ENCODE results near the gene PIAS3.

Gene PIAS3

DNA sequence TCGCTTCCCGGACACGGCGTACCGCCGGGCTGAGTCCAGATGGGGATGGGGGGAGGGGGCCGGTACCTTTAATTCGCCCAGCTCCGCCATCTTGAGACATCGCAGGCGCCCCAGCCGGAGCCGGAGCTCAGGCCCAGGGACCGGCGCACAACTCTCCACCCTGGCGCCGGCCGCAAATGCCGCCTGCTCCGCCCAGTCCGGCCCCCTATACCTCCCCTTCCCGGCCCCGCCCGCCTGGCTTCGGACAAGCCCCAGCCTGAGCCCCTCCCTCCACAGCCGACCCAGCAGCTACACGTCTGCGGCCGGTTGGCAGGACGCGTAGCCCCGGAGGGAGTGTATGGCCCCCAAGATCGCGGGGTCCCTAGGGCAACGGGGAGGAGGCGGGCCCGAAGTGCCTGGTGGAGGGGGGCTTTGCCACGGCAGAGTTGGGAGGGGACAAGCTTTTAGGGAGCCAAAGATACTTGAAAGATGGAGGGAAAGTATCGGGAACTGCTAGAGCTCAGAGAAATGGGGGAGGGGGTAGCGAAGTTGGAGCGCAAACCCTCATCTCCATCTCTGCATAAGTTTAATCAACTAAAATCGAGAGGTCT, at the start of gene PIAS3:
Gene PIAS3 (minus strand): TSS at position 181 of the 590 bp plus-strand sequence. CDS start 91 bp downstream, at position 90.
- Mint-ChIP-seq H3K27ac (ENCODE audit: low read depth) (peak within 1 kb of the TSS; percentile 68), H3K4me3 (peak within 1 kb of the TSS; percentile 98), H3K36me3 (ENCODE audit: insufficient read depth) (peaks cover 12% of the 10 kb centered on the region), H3K4me1 (peaks cover 22% of the 10 kb centered on the region), H3K9me3 (no peaks in the 10 kb centered on the region), H3K27me3 (no peaks in the 10 kb centered on the region)
- peak; percentile 90 for ATAC-seq (replicated peaks; ENCODE audit: extremely low read depth, poor library complexity, severe bottlenecking)
- DNase-seq (ENCODE audit: low spot score in 2 of 2), result peak; percentile 60 to 61

- H3K4me3 Mint-ChIP-seq, result no peak overlapping the region
- H3K9me3 Mint-ChIP-seq, result no peaks in the 10 kb centered on the region
- ATAC-seq (replicated peaks; ENCODE audit: extremely low read depth, poor library complexity, severe bottlenecking) (no peak), DNase-seq (ENCODE audit: low spot score in 2 of 2) (no peak)
- no peaks in the 10 kb centered on the region for H3K27me3 Mint-ChIP-seq
- H3K36me3 Mint-ChIP-seq (ENCODE audit: insufficient read depth), result peaks cover 19% of the 10 kb centered on the region
- H3K27ac Mint-ChIP-seq (ENCODE audit: low read depth), result no peak overlapping the region
- peaks cover 5% of the 10 kb centered on the region for H3K4me1 Mint-ChIP-seq
Observed at GRCh38 chr1:145908653-145909052, 49.8 kb upstream of the PIAS3 start.

- H3K9me3 Mint-ChIP-seq, result no peaks in the 10 kb centered on the region
- peaks cover 5% of the 10 kb centered on the region for H3K4me1 Mint-ChIP-seq
- H3K4me3 Mint-ChIP-seq, result no peak overlapping the region
- H3K36me3 Mint-ChIP-seq (ENCODE audit: insufficient read depth), result peaks cover 7% of the 10 kb centered on the region
- no peak overlapping the region for H3K27ac Mint-ChIP-seq (ENCODE audit: low read depth)
- no peaks in the 10 kb centered on the region for H3K27me3 Mint-ChIP-seq
- ATAC-seq (replicated peaks; ENCODE audit: extremely low read depth, poor library complexity, severe bottlenecking) (no peak), DNase-seq (ENCODE audit: low spot score in 2 of 2) (no peak)
Observed at GRCh38 chr1:145906954-145907753, 48.3 kb upstream of the PIAS3 start.

DNA sequence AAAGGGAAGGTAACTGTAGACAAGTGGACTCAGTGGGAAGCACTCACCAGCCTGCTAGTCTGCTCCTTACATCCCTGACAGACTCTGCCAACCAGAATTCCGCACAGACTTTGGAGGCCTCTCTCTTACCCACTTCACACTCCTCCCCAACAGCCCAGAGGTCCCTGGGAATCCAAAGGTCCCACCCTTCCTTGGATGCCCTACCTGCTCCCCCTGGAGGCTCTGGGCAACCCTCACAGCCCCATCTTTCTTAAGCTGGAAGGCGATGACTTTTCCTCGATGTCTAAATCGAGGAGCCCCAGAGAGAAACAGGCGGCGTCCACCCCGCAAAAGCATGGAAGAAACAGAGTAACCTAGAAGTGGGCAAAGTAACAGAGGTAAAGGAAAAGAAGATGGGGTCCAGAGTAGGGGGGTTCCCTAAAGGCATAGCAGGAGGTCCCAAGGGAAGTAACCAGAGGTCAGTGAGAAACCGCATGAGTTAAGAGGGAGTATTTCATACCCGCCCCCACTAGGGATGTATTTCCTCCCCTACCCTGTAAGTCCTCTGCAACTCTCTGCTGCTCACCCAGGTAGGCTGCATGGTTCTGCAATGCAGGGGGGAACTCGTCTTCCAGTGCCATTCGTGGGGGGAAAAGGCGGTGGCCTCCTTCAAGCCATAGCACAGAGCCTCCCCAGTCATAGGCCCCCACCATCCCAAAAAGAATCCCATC, 42.6 kb upstream of the PIAS3 start:
- H3K36me3 Mint-ChIP-seq (ENCODE audit: insufficient read depth), result peaks cover 2% of the 10 kb centered on the region
- H3K27me3 Mint-ChIP-seq, result no peaks in the 10 kb centered on the region
- DNase-seq (ENCODE audit: low spot score in 2 of 2) (no peak), ATAC-seq (replicated peaks; ENCODE audit: extremely low read depth, poor library complexity, severe bottlenecking) (no peak)
- H3K4me1 Mint-ChIP-seq, result no peaks in the 10 kb centered on the region
- no peaks in the 10 kb centered on the region for H3K9me3 Mint-ChIP-seq
- H3K4me3 Mint-ChIP-seq, result no peak overlapping the region
- no peak overlapping the region for H3K27ac Mint-ChIP-seq (ENCODE audit: low read depth)

GRCh38 chr1:145898756-145899155, 39.9 kb upstream of the PIAS3 start:
- H3K27me3 Mint-ChIP-seq, result no peaks in the 10 kb centered on the region
- DNase-seq (ENCODE audit: low spot score in 2 of 2), result no peak
- H3K9me3 Mint-ChIP-seq, result no peaks in the 10 kb centered on the region
- H3K4me1 Mint-ChIP-seq, result no peaks in the 10 kb centered on the region
- H3K36me3 Mint-ChIP-seq (ENCODE audit: insufficient read depth), result peaks cover 2% of the 10 kb centered on the region
- no peak overlapping the region for H3K27ac Mint-ChIP-seq (ENCODE audit: low read depth)
- ATAC-seq (replicated peaks; ENCODE audit: extremely low read depth, poor library complexity, severe bottlenecking), result no peak
- no peak overlapping the region for H3K4me3 Mint-ChIP-seq

- no peak for ATAC-seq (replicated peaks; ENCODE audit: extremely low read depth, poor library complexity, severe bottlenecking)
- H3K4me1 Mint-ChIP-seq, result no peaks in the 10 kb centered on the region
- no peaks in the 10 kb centered on the region for H3K27me3 Mint-ChIP-seq
- H3K4me3 Mint-ChIP-seq, result no peak overlapping the region
- no peak overlapping the region for H3K27ac Mint-ChIP-seq (ENCODE audit: low read depth)
- no peak for DNase-seq (ENCODE audit: low spot score in 2 of 2)
- peaks cover 2% of the 10 kb centered on the region for H3K36me3 Mint-ChIP-seq (ENCODE audit: insufficient read depth)
- H3K9me3 Mint-ChIP-seq, result no peaks in the 10 kb centered on the region
Observed at GRCh38 chr1:145897969-145898368, 39.1 kb upstream of the PIAS3 start.

- no peak overlapping the region for H3K27ac Mint-ChIP-seq (ENCODE audit: low read depth)
- no peak for ATAC-seq (replicated peaks; ENCODE audit: extremely low read depth, poor library complexity, severe bottlenecking)
- DNase-seq (ENCODE audit: low spot score in 2 of 2), result no peak
Observed at GRCh38 chr1:145895471-145895870, 36.6 kb upstream of the PIAS3 start.

GRCh38 chr1:145893306-145894055, 34.6 kb upstream of the PIAS3 start:
- no peaks in the 10 kb centered on the region for H3K36me3 Mint-ChIP-seq (ENCODE audit: insufficient read depth)
- DNase-seq (ENCODE audit: low spot score in 2 of 2), result no peak
- no peak overlapping the region for H3K4me3 Mint-ChIP-seq
- no peaks in the 10 kb centered on the region for H3K4me1 Mint-ChIP-seq
- H3K27me3 Mint-ChIP-seq, result no peaks in the 10 kb centered on the region
- ATAC-seq (replicated peaks; ENCODE audit: extremely low read depth, poor library complexity, severe bottlenecking), result no peak
- no peak overlapping the region for H3K27ac Mint-ChIP-seq (ENCODE audit: low read depth)
- no peaks in the 10 kb centered on the region for H3K9me3 Mint-ChIP-seq

More at GRCh38 chr1:145895471-145895870, 36.6 kb upstream of the PIAS3 start:
- no peaks in the 10 kb centered on the region for H3K27me3 Mint-ChIP-seq
- no peaks in the 10 kb centered on the region for H3K4me1 Mint-ChIP-seq
- H3K36me3 Mint-ChIP-seq (ENCODE audit: insufficient read depth), result peaks cover 2% of the 10 kb centered on the region
- H3K9me3 Mint-ChIP-seq, result no peaks in the 10 kb centered on the region
- no peak overlapping the region for H3K4me3 Mint-ChIP-seq

DNA sequence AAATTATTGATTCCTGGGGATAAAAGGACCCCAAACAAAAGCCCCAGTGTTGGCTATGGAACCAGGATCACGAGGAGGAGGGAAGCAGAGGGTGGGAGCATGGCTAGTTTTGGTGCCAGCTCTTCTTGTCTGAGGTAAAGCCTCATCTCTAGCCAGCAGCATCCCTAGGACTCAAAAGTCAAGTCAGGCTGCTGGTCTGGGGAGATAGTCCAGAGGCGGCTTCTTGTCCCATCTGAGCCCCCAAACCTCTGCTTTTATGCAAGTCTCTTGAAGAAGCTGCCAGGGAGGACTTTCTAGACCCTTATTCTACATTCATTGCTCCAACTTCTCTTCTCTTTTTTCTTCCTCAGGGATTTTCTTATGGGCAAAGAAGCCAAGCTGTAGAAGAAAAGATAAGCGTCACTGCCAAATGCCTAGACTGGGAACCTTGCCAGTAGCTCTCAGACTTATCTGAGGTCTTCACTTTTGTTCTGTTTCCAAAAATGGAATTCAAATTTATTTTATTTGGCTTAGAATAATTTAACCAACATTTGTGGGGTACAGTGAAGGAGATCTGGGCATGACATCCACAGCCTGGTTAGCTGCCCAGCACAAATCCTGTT, 33.7 kb upstream of the PIAS3 start:
- no peak overlapping the region for H3K27ac Mint-ChIP-seq (ENCODE audit: low read depth)
- no peak for DNase-seq (ENCODE audit: low spot score in 2 of 2)
- H3K27me3 Mint-ChIP-seq, result no peaks in the 10 kb centered on the region
- peaks cover 2% of the 10 kb centered on the region for H3K36me3 Mint-ChIP-seq (ENCODE audit: insufficient read depth)
- H3K9me3 Mint-ChIP-seq, result no peaks in the 10 kb centered on the region
- H3K4me1 Mint-ChIP-seq, result no peaks in the 10 kb centered on the region
- ATAC-seq (replicated peaks; ENCODE audit: extremely low read depth, poor library complexity, severe bottlenecking), result no peak
- H3K4me3 Mint-ChIP-seq, result no peak overlapping the region

- no peak for ATAC-seq (replicated peaks; ENCODE audit: extremely low read depth, poor library complexity, severe bottlenecking)
- H3K4me3 Mint-ChIP-seq, result no peak overlapping the region
Observed at GRCh38 chr1:145891587-145892485, 33.0 kb upstream of the PIAS3 start.

DNA sequence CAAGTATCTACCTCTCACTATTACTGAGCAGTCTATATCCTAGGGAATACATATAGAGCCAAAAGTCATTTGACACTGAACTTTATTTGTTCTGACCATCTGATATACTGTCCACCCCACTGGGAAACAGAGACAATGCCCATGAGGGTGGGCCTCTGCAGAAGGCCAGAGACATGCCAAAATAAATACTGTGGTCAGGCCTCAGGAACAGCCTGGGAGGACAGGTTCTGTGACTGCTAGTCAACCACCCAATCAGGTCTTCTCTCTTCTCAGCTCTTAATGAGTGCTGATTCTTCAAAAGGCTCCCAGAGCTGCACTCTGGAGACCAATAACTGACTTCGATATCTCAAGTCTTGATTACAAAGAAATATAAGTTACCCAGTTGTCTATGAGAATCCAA, 32.3 kb upstream of the PIAS3 start:
- Mint-ChIP-seq H3K9me3 (no peaks in the 10 kb centered on the region), H3K36me3 (ENCODE audit: insufficient read depth) (peaks cover 2% of the 10 kb centered on the region), H3K4me1 (no peaks in the 10 kb centered on the region), H3K27me3 (no peaks in the 10 kb centered on the region), H3K4me3 (no peak overlapping the region), H3K27ac (ENCODE audit: low read depth) (no peak overlapping the region)
- DNase-seq (ENCODE audit: low spot score in 2 of 2) (no peak), ATAC-seq (replicated peaks; ENCODE audit: extremely low read depth, poor library complexity, severe bottlenecking) (no peak)

More at GRCh38 chr1:145891587-145892485, 33.0 kb upstream of the PIAS3 start:
- no peak overlapping the region for H3K27ac Mint-ChIP-seq (ENCODE audit: low read depth)
- H3K4me1 Mint-ChIP-seq, result no peaks in the 10 kb centered on the region
- peaks cover 2% of the 10 kb centered on the region for H3K36me3 Mint-ChIP-seq (ENCODE audit: insufficient read depth)
- DNase-seq (ENCODE audit: low spot score in 2 of 2), result peak in 1 of 2 donors; percentile 25
- no peaks in the 10 kb centered on the region for H3K9me3 Mint-ChIP-seq
- no peaks in the 10 kb centered on the region for H3K27me3 Mint-ChIP-seq

Measured in central memory CD8-positive, alpha-beta T cell (primary cell).